IPS-18a (cell line): ENCODE measurements around the gene DLGAP4.

ENCODE experiments used
- H3K27ac ChIP-seq: one replicate; pipeline ENCODE4 v1.5.1; 2013; ENCODE audit warnings: low read length
- H3K27me3 ChIP-seq: one replicate; pipeline ENCODE4 v1.6.1; 2013; ENCODE audit warnings: mild to moderate bottlenecking, low read length; ENCODE audit not compliant: control insufficient read depth, insufficient read depth
- H3K36me3 ChIP-seq: one replicate; pipeline ENCODE4 v1.6.1; 2013; ENCODE audit warnings: low read depth, low read length; ENCODE audit not compliant: control insufficient read depth
- H3K4me1 ChIP-seq: one replicate; pipeline ENCODE4 v1.6.1; 2013; ENCODE audit warnings: low read depth, low read length; ENCODE audit not compliant: control insufficient read depth
- H3K4me3 ChIP-seq: one replicate; pipeline ENCODE4 v1.5.1; 2013; ENCODE audit warnings: low read length
- H3K9ac ChIP-seq: one replicate; pipeline ENCODE4 v1.6.1; 2013; ENCODE audit warnings: mild to moderate bottlenecking, low read length, moderate library complexity
- H3K9me3 ChIP-seq: one replicate; pipeline ENCODE4 v1.6.1; 2013; ENCODE audit warnings: low read depth, low read length; ENCODE audit not compliant: control insufficient read depth

Gene DLGAP4

DNA sequence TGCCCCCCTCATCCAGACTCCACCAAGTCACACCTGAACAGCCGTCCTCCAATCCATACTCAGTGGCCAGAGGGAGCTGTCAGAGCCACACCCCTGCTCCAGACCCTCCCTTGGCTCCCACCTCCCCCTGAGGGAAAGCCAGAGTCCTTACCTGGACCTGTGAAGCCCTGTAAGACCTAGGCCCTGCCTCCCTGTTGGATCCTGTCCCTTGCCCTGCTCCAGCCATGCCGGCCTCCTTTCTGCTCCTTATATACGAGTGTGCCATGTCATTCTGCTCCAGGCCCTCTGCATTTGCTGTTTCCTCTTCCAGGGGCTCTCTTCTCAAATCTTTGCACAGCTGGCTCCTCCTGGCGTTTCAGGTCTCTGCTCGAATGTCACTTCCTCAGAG lies 134.9 kb downstream of the DLGAP4 start:
- H3K4me1 ChIP-seq = no peaks in the 10 kb centered on the region
- H3K27ac ChIP-seq = no peak overlapping the region
- H3K9ac ChIP-seq = no peak overlapping the region
- peaks cover under 1% of the 10 kb centered on the region for H3K27me3 ChIP-seq
- H3K36me3 ChIP-seq = no peaks in the 10 kb centered on the region
- no peak overlapping the region for H3K4me3 ChIP-seq
- no peaks in the 10 kb centered on the region for H3K9me3 ChIP-seq

DNA sequence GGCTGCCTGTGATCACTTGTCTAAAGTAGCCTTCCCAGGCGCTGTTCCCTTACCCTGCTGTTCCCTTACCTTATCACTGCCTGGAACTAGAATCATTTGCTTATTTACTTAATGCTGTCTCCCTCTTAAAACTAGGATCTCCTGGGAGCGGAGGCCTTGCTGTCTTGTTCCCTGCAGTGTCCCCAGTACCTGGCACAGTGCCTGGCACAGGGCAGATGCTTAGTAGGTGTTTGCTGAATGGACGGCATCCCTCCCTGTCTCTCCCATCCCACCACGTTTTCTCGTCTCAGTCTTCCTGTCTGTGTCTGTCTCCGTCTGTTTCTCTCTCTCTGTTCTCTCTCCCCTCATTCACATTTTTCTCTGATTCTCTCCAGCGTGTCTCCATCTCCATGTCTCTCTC lies 135.3 kb downstream of the DLGAP4 start:
- H3K9ac ChIP-seq = no peak overlapping the region
- no peaks in the 10 kb centered on the region for H3K9me3 ChIP-seq
- no peak overlapping the region for H3K4me3 ChIP-seq
- no peaks in the 10 kb centered on the region for H3K27me3 ChIP-seq
- no peak overlapping the region for H3K27ac ChIP-seq
- H3K4me1 ChIP-seq = no peaks in the 10 kb centered on the region
- no peaks in the 10 kb centered on the region for H3K36me3 ChIP-seq

DNA sequence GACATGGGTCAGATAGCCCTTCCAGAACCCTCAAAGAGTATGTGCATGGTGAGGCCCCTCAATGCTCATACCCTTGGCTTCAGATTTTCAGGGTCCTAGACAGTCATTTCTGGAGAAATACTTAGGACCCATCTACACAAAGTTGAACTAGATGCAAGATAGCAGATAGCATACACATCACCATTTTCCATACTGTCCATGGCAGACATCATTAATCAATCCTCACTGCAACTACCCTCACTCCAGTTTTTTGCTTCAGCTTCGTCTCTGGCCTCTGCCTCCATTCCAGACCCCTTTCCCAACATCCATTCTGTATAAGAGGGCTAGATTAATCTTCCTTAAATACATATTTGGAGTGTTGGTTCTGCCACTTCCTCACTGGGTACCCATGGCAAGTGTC lies 139.7 kb downstream of the DLGAP4 start:
- H3K36me3 ChIP-seq = no peaks in the 10 kb centered on the region
- H3K9me3 ChIP-seq = no peaks in the 10 kb centered on the region
- peaks cover 3% of the 10 kb centered on the region for H3K4me1 ChIP-seq
- H3K4me3 ChIP-seq = no peak overlapping the region
- H3K27me3 ChIP-seq = no peaks in the 10 kb centered on the region
- H3K27ac ChIP-seq = no peak overlapping the region
- H3K9ac ChIP-seq = no peak overlapping the region

DNA sequence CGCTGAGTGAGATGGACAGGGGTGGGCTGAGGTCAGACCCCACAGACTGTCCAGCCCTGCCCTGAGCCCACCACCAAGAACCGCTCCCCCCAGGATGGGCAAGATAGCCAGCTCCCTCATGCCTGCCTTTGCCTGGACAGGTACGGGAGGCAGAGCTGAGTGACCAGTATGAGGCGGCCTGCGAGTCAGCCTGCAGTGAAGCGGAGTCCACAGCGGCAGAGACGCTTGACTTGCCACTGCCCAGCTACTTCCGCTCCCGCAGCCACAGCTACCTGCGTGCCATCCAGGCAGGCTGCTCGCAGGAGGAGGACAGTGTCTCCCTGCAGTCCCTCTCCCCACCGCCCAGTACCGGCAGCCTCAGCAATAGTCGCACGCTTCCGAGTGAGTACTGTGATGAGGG lies 140.4 kb downstream of the DLGAP4 start:
- H3K4me1 ChIP-seq = peaks cover 3% of the 10 kb centered on the region
- H3K36me3 ChIP-seq = no peaks in the 10 kb centered on the region
- H3K9me3 ChIP-seq = no peaks in the 10 kb centered on the region
- H3K9ac ChIP-seq = no peak overlapping the region
- no peak overlapping the region for H3K4me3 ChIP-seq
- H3K27me3 ChIP-seq = no peaks in the 10 kb centered on the region
- no peak overlapping the region for H3K27ac ChIP-seq

DNA sequence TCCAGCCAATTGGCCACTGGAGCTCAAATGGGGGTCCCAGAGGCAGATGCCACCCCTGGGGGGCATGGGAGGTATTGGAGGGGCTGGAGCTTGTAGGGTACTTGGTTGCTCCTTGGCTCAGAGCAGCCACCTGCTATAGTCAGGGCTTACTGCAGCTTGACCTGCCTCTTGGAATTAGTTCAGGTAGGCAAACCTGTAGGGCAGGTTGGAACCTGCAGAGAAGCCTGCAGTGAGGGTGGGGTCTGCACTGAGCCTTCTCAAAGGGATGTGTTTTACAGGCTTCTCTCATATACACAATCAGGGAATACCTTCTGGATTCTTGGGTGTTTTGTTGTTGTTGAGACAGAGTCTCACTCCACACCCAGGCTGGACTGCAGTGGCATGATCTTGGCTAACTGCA lies 141.0 kb downstream of the DLGAP4 start:
- Histone ChIP-seq H3K36me3 (no peaks in the 10 kb centered on the region), H3K4me1 (peaks cover 3% of the 10 kb centered on the region), H3K27me3 (no peaks in the 10 kb centered on the region), H3K9me3 (no peaks in the 10 kb centered on the region), H3K4me3 (no peak overlapping the region), H3K9ac (no peak overlapping the region), H3K27ac (no peak overlapping the region)

DNA sequence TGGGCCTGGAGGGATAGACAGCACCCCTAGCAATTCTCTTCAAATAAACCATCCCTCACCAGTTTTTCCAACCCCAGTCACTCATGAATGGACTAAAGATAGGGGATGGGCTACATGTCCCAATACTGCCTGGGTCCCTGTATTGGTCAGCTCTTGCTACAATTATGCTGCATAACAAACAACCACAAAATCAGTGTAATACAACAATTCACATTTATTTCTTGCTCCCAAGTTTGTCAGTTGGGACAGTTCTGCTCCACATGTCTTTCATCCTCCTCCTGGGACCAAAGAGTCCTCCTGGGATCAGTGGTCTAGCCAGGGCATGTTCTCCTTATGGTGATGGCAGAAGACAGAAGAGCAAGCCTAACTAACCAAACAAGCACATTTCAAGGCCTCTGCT lies 143.5 kb downstream of the DLGAP4 start:
- H3K36me3 ChIP-seq = no peaks in the 10 kb centered on the region
- no peaks in the 10 kb centered on the region for H3K9me3 ChIP-seq
- no peak overlapping the region for H3K27ac ChIP-seq
- H3K4me3 ChIP-seq = no peak overlapping the region
- peaks cover 7% of the 10 kb centered on the region for H3K4me1 ChIP-seq
- no peak overlapping the region for H3K9ac ChIP-seq
- no peaks in the 10 kb centered on the region for H3K27me3 ChIP-seq

DNA sequence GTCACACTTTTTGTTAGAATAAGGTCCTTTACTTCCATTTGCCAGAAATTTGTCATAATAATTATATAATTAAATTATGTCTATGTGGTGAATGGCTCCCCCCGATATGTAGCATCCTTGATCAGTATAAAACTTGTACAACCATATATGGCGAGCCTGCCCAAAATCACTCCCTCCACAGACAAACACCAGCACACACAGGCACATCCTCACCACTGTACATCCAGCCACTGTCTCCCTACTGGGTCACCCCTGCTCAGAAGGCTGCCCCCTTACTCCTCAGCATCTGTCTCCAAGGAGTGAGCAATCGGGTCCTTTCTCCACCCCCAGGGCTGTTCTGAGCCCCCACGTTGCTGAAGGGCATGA lies 148.2 kb downstream of the DLGAP4 start:
- Histone ChIP-seq H3K27ac (no peak overlapping the region), H3K4me3 (no peak overlapping the region), H3K9me3 (no peaks in the 10 kb centered on the region), H3K27me3 (no peaks in the 10 kb centered on the region), H3K36me3 (no peaks in the 10 kb centered on the region), H3K4me1 (peaks cover 11% of the 10 kb centered on the region), H3K9ac (no peak overlapping the region)

DNA sequence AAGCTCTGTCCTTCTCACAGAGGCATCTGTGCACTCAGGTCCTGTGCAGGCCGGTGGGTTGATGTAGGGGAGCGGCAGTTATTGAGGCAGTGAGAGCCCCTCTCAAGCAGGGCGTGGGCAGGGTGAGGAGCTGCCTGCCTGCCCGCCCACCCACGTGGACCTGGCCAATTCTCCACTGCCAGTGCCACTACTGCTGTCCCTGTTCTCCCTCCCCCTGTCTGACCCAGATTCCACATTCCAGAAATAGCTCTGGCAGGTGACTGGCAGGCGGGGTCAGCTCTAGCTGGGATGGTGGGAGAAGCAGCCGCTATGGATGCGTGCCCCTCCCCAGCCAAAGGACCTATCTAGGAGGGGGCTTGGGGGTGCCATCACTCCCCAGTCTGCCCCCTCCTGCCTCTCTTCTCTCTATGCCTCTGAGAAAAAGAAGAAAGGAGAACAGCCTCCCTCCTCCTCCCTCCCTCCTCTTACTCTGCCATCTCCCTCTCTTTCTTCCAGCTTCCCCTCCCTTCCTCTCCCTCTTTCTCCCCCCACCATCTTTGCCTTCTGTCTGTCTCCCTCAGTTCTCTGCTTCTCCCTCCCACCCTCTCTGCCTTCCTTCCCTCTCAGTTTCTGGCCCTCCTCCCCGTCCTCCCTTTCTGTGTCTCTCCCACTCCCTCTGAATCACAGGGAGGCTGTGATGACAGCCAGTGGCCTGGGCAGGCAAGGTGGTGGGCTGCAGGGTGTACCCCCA lies 148.7 kb downstream of the DLGAP4 start:
- Histone ChIP-seq H3K4me1 (peaks cover 11% of the 10 kb centered on the region), H3K27me3 (no peaks in the 10 kb centered on the region), H3K36me3 (no peaks in the 10 kb centered on the region), H3K9me3 (no peaks in the 10 kb centered on the region), H3K4me3 (no peak overlapping the region), H3K27ac (no peak overlapping the region), H3K9ac (no peak overlapping the region)

DNA sequence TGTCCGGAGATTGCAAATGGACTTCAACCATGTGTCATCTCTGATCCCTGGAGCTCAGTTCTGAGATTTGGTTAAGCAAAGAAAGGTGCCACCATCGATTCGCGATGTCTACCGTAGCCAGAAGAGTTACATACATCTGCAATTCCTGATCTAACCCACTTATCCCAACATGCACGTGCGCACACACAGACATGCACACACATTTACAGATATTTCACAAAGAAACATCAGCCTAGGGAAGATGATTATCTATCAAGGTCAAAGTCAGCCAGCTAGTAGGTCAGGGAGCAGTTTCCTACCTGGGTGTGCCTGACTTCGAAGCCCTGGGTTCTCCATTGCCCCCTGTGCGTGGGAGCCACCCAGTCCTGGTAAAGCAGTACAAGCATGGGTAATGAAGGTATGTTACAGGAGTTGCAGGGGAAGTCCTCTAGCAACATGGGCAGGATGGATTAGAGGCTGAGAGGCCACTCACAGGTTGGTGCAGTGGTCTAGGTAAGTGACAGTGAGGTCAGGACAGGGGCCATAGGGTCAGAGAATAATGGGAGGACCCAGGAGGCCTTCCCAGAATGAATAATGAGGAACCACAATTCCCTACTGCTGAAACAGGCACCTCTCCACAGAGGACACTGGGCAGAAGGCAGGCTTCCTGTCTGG lies 150.0 kb downstream of the DLGAP4 start:
- Histone ChIP-seq H3K4me3 (no peak overlapping the region), H3K9ac (no peak overlapping the region), H3K36me3 (no peaks in the 10 kb centered on the region), H3K27ac (no peak overlapping the region), H3K9me3 (no peaks in the 10 kb centered on the region), H3K4me1 (peaks cover 19% of the 10 kb centered on the region), H3K27me3 (no peaks in the 10 kb centered on the region)

DNA sequence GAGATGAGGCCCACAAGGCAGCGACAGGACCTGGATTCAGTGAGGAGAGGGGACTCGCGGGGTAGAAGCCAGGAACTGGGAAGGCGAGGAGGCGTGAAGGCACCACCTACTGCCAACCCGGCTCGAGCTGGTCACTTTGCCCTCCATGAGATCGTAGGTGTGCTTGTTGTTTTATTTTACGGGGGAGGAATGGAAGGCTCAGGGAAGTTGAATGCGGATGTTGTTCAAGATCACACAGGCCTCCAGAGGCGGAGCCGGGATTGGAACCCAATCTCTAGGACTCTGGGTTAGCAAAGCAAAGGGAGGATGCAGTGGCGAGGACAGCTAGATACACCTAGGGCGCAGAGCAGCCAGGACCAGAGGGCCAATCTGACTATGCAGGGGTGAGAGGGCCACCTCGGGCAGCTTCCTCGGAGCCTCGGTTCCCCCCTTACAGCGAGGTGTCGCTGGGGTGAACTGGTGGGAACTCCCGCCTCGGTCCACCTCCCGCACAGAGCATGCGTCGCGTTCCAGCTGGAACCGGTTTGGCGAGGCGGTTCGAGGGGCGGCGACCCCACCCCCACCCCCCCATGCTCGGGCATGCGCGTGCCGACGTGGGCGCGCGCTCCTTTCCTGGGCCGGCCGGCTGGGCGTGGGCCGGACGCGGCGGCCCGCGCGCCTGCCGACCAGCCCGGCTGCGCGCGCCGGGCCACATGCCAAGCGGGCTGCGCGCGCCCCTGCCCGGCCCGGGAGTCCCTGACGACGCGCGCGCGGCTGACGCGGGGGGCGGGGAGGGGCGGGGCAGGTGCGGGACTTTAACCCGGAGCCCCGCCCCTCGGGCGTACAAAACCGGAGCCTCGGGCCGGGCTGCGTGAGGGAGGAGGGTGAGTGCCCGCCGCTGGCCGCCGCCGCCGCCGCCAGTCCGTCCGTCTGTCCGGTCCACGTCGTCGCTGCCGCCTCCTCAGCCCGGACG lies 154.8 kb downstream of the DLGAP4 start:
- Histone ChIP-seq H3K9ac (peak overlapping the region; percentile 62), H3K4me3 (peak overlapping the region; percentile 51), H3K36me3 (no peaks in the 10 kb centered on the region), H3K27me3 (no peaks in the 10 kb centered on the region), H3K9me3 (no peaks in the 10 kb centered on the region), H3K4me1 (peaks cover 33% of the 10 kb centered on the region), H3K27ac (peak overlapping the region; percentile 91)

DNA sequence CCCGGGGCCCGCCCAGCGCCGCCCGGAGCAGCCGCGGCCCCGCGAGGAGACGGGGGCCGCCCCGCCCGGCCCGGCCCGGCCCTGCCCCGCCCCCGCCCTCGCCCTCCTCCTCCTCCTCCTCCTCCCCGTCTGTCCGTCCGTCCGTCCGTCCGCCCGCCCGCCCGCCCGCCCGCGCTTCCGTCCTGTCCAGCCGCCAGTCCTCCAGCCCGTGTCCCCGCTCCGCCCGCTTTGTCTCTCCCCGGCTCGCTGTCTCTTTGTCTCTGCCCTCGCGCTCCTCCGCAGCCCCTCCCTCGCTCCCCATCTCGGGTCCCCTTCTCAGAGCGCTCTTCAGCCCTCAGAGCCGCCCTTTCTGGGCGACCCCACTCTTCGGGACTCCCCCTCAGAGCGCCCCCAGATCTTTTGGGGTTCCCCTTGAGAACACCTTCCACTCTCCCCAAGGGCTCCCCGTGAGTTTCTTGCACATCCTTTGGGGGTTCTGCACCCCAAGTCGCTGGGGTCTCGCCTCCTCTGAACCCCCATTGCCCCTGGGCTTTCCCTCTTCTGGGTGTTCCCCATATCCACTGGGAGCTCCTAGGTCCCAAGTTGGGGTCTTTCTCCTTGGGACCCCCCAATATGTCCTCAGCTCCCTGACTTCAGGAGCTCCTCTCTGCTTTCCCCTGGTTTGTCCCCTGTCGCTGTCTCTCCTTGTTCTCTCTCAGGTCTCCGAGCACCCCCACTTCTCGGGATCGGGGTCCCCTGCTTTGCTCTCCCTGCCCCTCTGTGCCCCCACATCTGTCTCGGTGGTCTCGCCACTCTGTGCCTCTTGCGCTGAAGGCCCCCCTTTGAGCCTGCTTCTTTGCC lies 155.7 kb downstream of the DLGAP4 start:
- H3K9ac ChIP-seq = peak overlapping the region; percentile 87
- H3K36me3 ChIP-seq = no peaks in the 10 kb centered on the region
- no peaks in the 10 kb centered on the region for H3K27me3 ChIP-seq
- H3K9me3 ChIP-seq = no peaks in the 10 kb centered on the region
- H3K27ac ChIP-seq = peak overlapping the region; percentile 47
- H3K4me1 ChIP-seq = peaks cover 39% of the 10 kb centered on the region
- peak overlapping the region; percentile 89 for H3K4me3 ChIP-seq
